Endodermal cell (in vitro differentiated cells): Measurements from ENCODE around the gene APBA2. TPM values are rescaled to one million over a fixed set of nuclear protein-coding genes. Genes with fewer than 3 reads are reported as not detected.
A peak's percentile ranks its signal among the peaks of the same experiment; 100 is the strongest.

ENCODE experiments used
- DNase-seq: peaks from one replicate; pipeline ENCODE4 v3.0.0-alpha.2; 2017
- H3K27ac ChIP-seq: 2 replicates; pipeline ENCODE4 v1.5.1; 2013; ENCODE audit warnings: mild to moderate bottlenecking, low read depth, low read length, moderate library complexity
- H3K27me3 ChIP-seq: 2 replicates; pipeline ENCODE4 v1.6.1; 2013; ENCODE audit warnings: mild to moderate bottlenecking, low read length, moderate library complexity; ENCODE audit not compliant: insufficient read depth, control insufficient read depth, poor library complexity, severe bottlenecking
- H3K36me3 ChIP-seq: 2 replicates; pipeline ENCODE4 v1.7.0; 2013; ENCODE audit warnings: mild to moderate bottlenecking, low read length, moderate library complexity; ENCODE audit not compliant: control insufficient read depth, insufficient read depth
- H3K4me1 ChIP-seq: one replicate; pipeline ENCODE4 v1.7.0; 2013; ENCODE audit warnings: low read length; ENCODE audit not compliant: control insufficient read depth, insufficient read depth
- H3K4me3 ChIP-seq: 2 replicates; pipeline ENCODE4 v1.5.1; 2013; ENCODE audit warnings: mild to moderate bottlenecking, low read length, moderate library complexity
- H3K9ac ChIP-seq: 2 replicates; pipeline ENCODE4 v1.6.1; 2013; ENCODE audit warnings: mild to moderate bottlenecking, low read length, moderate library complexity; ENCODE audit not compliant: poor library complexity, severe bottlenecking; ENCODE audit errors: extremely low read depth
- H3K9me3 ChIP-seq: 2 replicates; pipeline ENCODE4 v1.6.1; 2013; ENCODE audit warnings: mild to moderate bottlenecking, low read length, moderate library complexity; ENCODE audit not compliant: control insufficient read depth
- H3K27ac Mint-ChIP-seq: 2 replicates; pipeline ENCODE4 v1.8.0; 2020; ENCODE audit warnings: mixed read lengths
- H3K27me3 Mint-ChIP-seq: 2 replicates; pipeline ENCODE4 v1.8.0; 2021; ENCODE audit warnings: mild to moderate bottlenecking, mixed read lengths; ENCODE audit not compliant: insufficient read depth
- H3K36me3 Mint-ChIP-seq: 2 replicates; pipeline ENCODE4 v1.8.0; 2020; ENCODE audit warnings: low read depth, mixed read lengths
- H3K4me1 Mint-ChIP-seq: 2 replicates; pipeline ENCODE4 v1.8.0; 2020; ENCODE audit warnings: mixed read lengths
- H3K4me3 Mint-ChIP-seq: 2 replicates; pipeline ENCODE4 v1.8.0; 2020; ENCODE audit warnings: mild to moderate bottlenecking, moderate library complexity, mixed read lengths
- H3K9me3 Mint-ChIP-seq: 2 replicates; pipeline ENCODE4 v1.8.0; 2020; ENCODE audit warnings: mild to moderate bottlenecking, mixed read lengths
- WGBS, 2 experiments: methylation state at CpG; one replicate each; pipeline versions ENCODE4 v1.1.5 to v1.1.7; 2013; ENCODE audit warnings: missing lambda C conversion rate in 2 of 2, mixed read lengths in 1 of 2; ENCODE audit not compliant: insufficient coverage in 1 of 2, insufficient read length in 1 of 2; 5-methylcytosine and 5-hydroxymethylcytosine counted together
- total RNA-seq, 2 donors: library from RNA; stranded (reverse); fragmentation: NEBNext Ultra II Directional in 1 of 2; extraction: Animal tissue kit (Norgen Biotek cat#: 25700) in 1 of 2; gene quantifications; 2 replicates in 1 of 2; 3 replicates in 1 of 2; pipeline ENCODE4 v1.2.1, GENCODE V29; 2021
- TF ChIP-seq, protein P1 (sequence below): fragments of 200-600 bp; sonication (generic); conservative IDR thresholded peaks from 2 replicates; pipeline ENCODE4 v1.5.0; 2021; ENCODE audit warnings: antibody characterized with exemption, mild to moderate bottlenecking

Gene APBA2
- total RNA-seq, 2 donors from 2014 or later = 27.1 to 27.3 TPM

DNA sequence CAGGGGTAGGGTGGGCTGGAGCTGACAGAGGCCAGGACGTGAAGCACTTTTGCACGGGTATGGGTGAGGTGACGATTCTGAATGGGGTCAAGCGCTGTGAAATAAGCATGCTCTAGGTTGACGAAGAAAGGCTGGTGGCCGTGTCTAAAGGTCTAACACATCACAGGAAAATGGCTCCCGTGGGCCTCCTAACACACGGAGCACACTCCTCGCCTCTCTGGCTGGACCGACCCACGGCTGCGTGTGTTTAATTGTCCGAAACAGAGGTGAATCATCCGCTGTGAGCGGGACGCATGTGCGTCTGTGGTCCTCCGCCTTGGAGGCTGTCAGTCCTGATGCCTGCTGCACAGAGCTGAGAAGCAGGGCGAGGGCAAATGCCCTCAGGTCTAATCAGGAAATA lies 253.3 kb downstream of the APBA2 start:
- no peak overlapping the region for H3K27ac ChIP-seq
- Mint-ChIP-seq H3K36me3 (no peaks in the 10 kb centered on the region), H3K4me1 (peaks cover 37% of the 10 kb centered on the region), H3K27me3 (no peaks in the 10 kb centered on the region), H3K9me3 (no peaks in the 10 kb centered on the region), H3K27ac (no peak overlapping the region), H3K4me3 (no peak overlapping the region)
- no peak overlapping the region for H3K4me3 ChIP-seq
- no peak overlapping the region for H3K9ac ChIP-seq
- H3K9me3 ChIP-seq = no peaks in the 10 kb centered on the region
- peaks cover 8% of the 10 kb centered on the region for H3K4me1 ChIP-seq
- TF ChIP-seq, protein P1, sequence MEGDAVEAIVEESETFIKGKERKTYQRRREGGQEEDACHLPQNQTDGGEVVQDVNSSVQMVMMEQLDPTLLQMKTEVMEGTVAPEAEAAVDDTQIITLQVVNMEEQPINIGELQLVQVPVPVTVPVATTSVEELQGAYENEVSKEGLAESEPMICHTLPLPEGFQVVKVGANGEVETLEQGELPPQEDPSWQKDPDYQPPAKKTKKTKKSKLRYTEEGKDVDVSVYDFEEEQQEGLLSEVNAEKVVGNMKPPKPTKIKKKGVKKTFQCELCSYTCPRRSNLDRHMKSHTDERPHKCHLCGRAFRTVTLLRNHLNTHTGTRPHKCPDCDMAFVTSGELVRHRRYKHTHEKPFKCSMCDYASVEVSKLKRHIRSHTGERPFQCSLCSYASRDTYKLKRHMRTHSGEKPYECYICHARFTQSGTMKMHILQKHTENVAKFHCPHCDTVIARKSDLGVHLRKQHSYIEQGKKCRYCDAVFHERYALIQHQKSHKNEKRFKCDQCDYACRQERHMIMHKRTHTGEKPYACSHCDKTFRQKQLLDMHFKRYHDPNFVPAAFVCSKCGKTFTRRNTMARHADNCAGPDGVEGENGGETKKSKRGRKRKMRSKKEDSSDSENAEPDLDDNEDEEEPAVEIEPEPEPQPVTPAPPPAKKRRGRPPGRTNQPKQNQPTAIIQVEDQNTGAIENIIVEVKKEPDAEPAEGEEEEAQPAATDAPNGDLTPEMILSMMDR = no peak
- no peaks in the 10 kb centered on the region for H3K36me3 ChIP-seq
- WGBS, 2 experiments = 96 to 100% methylated on average over 17 to 19 of the region's 19 CpGs
- H3K27me3 ChIP-seq = no peaks in the 10 kb centered on the region
- DNase-seq = no peak

DNA sequence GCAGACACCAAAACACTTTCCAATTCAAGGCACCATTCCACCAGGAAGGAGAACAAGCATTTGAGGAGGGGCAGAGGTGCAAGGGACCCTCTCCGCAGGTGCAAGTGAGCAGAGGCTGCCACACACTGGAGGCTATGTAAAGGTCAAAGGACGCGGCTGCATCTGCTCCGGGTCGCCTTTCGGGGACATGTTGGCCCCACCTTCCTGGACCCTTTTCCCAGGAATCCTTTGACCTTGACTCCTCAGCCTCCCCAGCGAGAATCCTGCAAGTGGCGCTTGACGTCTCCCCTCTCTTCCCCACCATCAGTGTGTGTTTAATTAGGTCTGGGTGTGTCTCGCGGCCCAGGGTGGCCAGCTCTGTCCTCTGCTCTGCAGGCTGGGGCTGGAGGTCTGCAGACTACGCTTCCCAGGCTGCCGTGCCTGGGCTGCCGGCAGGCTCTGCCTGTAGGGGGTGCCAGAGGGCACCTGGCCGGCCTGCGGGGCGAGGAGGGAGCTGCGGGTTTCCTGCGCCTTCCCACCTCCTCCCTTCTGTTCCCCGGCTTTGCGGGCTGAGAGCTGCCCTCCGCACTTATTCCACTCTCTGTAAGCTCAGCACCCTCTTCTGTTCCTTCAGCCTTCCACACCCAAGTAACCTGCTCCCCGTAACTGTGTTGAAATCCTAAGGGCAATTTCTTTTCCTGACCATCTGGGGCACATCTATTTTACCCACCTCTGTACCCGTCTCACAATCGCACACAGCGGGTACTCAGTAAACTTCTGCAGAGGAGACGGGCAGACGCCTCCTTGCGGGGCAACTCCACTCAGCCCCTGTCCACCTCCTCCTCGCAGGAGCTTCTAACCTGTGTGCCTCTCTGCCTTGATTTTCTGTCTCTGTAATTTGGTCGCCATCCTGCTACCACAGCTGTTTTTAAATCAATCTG lies 254.0 kb downstream of the APBA2 start:
- H3K9ac ChIP-seq = no peak overlapping the region
- no peaks in the 10 kb centered on the region for H3K9me3 ChIP-seq
- TF ChIP-seq, protein P1 = peak; percentile 96
- DNase-seq = peak; percentile 97
- H3K36me3 ChIP-seq = no peaks in the 10 kb centered on the region
- 42 to 68% methylated on average over 16 to 30 of the region's 31 CpGs for WGBS, 2 experiments
- H3K27ac ChIP-seq = no peak overlapping the region
- H3K4me3 ChIP-seq = no peak overlapping the region
- Mint-ChIP-seq H3K27me3 (no peaks in the 10 kb centered on the region), H3K9me3 (no peaks in the 10 kb centered on the region), H3K36me3 (no peaks in the 10 kb centered on the region), H3K4me3 (peak overlapping the region; percentile 53), H3K27ac (peak overlapping the region; percentile 91), H3K4me1 (peaks cover 37% of the 10 kb centered on the region)
- H3K27me3 ChIP-seq = no peaks in the 10 kb centered on the region
- peaks cover 8% of the 10 kb centered on the region for H3K4me1 ChIP-seq

GRCh38 chr15:29140475-29141307 lies 254.9 kb downstream of the APBA2 start:
- peaks cover 37% of the 10 kb centered on the region for H3K4me1 Mint-ChIP-seq
- H3K27me3 Mint-ChIP-seq = no peaks in the 10 kb centered on the region
- no peak overlapping the region for H3K4me3 ChIP-seq
- TF ChIP-seq, protein P1 = no peak
- peak; percentile 78 for DNase-seq
- H3K36me3 ChIP-seq = no peaks in the 10 kb centered on the region
- no peaks in the 10 kb centered on the region for H3K27me3 ChIP-seq
- peak overlapping the region; percentile 91 for H3K27ac Mint-ChIP-seq
- H3K4me3 Mint-ChIP-seq = peak overlapping the region; percentile 53
- no peaks in the 10 kb centered on the region for H3K9me3 Mint-ChIP-seq
- H3K4me1 ChIP-seq = peaks cover 8% of the 10 kb centered on the region
- no peaks in the 10 kb centered on the region for H3K9me3 ChIP-seq
- no peaks in the 10 kb centered on the region for H3K36me3 Mint-ChIP-seq
- H3K9ac ChIP-seq = no peak overlapping the region
- WGBS, 2 experiments = 82 to 83% methylated on average over 5 to 15 of the region's 15 CpGs
- H3K27ac ChIP-seq = no peak overlapping the region
